CD14-positive monocyte (primary cell): ENCODE measurements around the gene SUFU. TPM values are rescaled to one million over a fixed set of nuclear protein-coding genes. Genes with fewer than 3 reads are reported as not detected.

Experiments used
- DNase-seq, 3 donors: peaks; one replicate each; pipeline ENCODE4 v3.0.0-alpha.2; 2011 to 2022
- H2AFZ ChIP-seq: 2 replicates; pipeline ENCODE4 v1.6.0; 2012; ENCODE audit warnings: mild to moderate bottlenecking, low read depth, low read length, inconsistent platforms; ENCODE audit not compliant: insufficient read depth, poor library complexity, severe bottlenecking
- H3K27ac ChIP-seq, 2 donors: 1 replicate in 1 of 2; 2 replicates in 1 of 2; pipeline ENCODE4 v1.5.1; 2012 to 2013; ENCODE audit warnings: low read length in 2 of 2, control low read depth in 1 of 2, inconsistent platforms in 1 of 2, low read depth in 1 of 2, mild to moderate bottlenecking in 1 of 2
- H3K27me3 ChIP-seq, 2 donors: one replicate each; pipeline versions ENCODE4 v1.6.0 to v1.6.1; 2011 to 2013; ENCODE audit warnings: low read length in 2 of 2; ENCODE audit not compliant: control insufficient read depth in 2 of 2, insufficient read depth in 2 of 2
- H3K36me3 ChIP-seq, 2 donors: replicated peaks in 1 of 2; 1 replicate in 1 of 2; 2 replicates in 1 of 2; pipeline versions ENCODE4 v1.5.1 to v1.6.1; 2012 to 2013; ENCODE audit warnings: low read length in 2 of 2, control low read depth in 1 of 2, inconsistent platforms in 1 of 2, mild to moderate bottlenecking in 1 of 2; ENCODE audit not compliant: insufficient read depth in 2 of 2, control insufficient read depth in 1 of 2
- H3K4me1 ChIP-seq, 2 donors: 1 replicate in 1 of 2; 2 replicates in 1 of 2; pipeline versions ENCODE4 v1.5.1 to v1.6.1; 2012 to 2013; ENCODE audit warnings: low read length in 2 of 2, control low read depth in 1 of 2, inconsistent platforms in 1 of 2, mild to moderate bottlenecking in 1 of 2, moderate library complexity in 1 of 2; ENCODE audit not compliant: insufficient read depth in 2 of 2, control insufficient read depth in 1 of 2
- H3K4me2 ChIP-seq: replicated peaks from 2 replicates; pipeline ENCODE3; 2012; ENCODE audit warnings: low read length, moderate library complexity, mild to moderate bottlenecking; ENCODE audit not compliant: poor library complexity, severe bottlenecking; ENCODE audit errors: extremely low read depth
- H3K4me3 ChIP-seq, 3 experiments: fragments of 200-600 bp in 1 of 3; sonication (generic) in 1 of 3; replicated peaks in 1 of 3; 1 replicate in 2 of 3; 2 replicates in 1 of 3; pipeline ENCODE4 v1.5.1; 2011 to 2013; ENCODE audit warnings: low read length in 3 of 3, mild to moderate bottlenecking in 3 of 3, control low read depth in 2 of 3, low read depth in 2 of 3, inconsistent platforms in 1 of 3, moderate library complexity in 1 of 3
- H3K79me2 ChIP-seq: 2 replicates; pipeline ENCODE4 v1.6.0; 2012; ENCODE audit warnings: mild to moderate bottlenecking, control low read depth, inconsistent platforms, low read length, moderate library complexity; ENCODE audit not compliant: insufficient read depth
- H3K9ac ChIP-seq: 2 replicates; pipeline ENCODE4 v1.6.0; 2017; ENCODE audit warnings: low read length, mild to moderate bottlenecking; ENCODE audit not compliant: insufficient read depth, poor library complexity, severe bottlenecking
- H3K9me3 ChIP-seq, 2 donors: replicated peaks in 1 of 2; 1 replicate in 1 of 2; 2 replicates in 1 of 2; pipeline versions ENCODE4 v1.5.1 to v1.6.1; 2012 to 2013; ENCODE audit warnings: low read length in 2 of 2, control low read depth in 1 of 2; ENCODE audit not compliant: control insufficient read depth in 1 of 2, insufficient read depth in 1 of 2
- H4K20me1 ChIP-seq: 2 replicates; pipeline ENCODE4 v1.6.0; 2012; ENCODE audit warnings: mild to moderate bottlenecking, low read length, control low read depth, moderate library complexity; ENCODE audit not compliant: insufficient read depth
- H3K27ac Mint-ChIP-seq, 7 donors: one replicate each; pipeline ENCODE4 v1.8.0; 2020; ENCODE audit warnings: mild to moderate bottlenecking in 7 of 7, mixed read lengths in 7 of 7, moderate library complexity in 6 of 7, inconsistent platforms in 2 of 7
- H3K27me3 Mint-ChIP-seq, 3 donors: one replicate each; pipeline ENCODE4 v1.8.0; 2021 to 2022; ENCODE audit warnings: low read depth in 3 of 3, mild to moderate bottlenecking in 3 of 3, mixed read lengths in 3 of 3, moderate library complexity in 3 of 3, inconsistent platforms in 1 of 3
- H3K36me3 Mint-ChIP-seq, 2 donors: one replicate each; pipeline ENCODE4 v1.8.0; 2020; ENCODE audit warnings: mixed read lengths in 2 of 2, inconsistent platforms in 1 of 2, mild to moderate bottlenecking in 1 of 2
- H3K4me1 Mint-ChIP-seq: one replicate; pipeline ENCODE4 v1.8.0; 2020; ENCODE audit warnings: mild to moderate bottlenecking, mixed read lengths
- H3K4me3 Mint-ChIP-seq, 2 donors: one replicate each; pipeline ENCODE4 v1.8.0; 2020; ENCODE audit warnings: mild to moderate bottlenecking in 2 of 2, mixed read lengths in 2 of 2, moderate library complexity in 1 of 2
- H3K9me3 Mint-ChIP-seq, 7 donors: one replicate each; pipeline ENCODE4 v1.8.0; 2020 to 2022; ENCODE audit warnings: mixed read lengths in 7 of 7, mild to moderate bottlenecking in 6 of 7, moderate library complexity in 6 of 7, inconsistent platforms in 2 of 7
- CTCF ChIP-seq: fragments of 200-600 bp; IDR thresholded peaks from one replicate; pipeline ENCODE4 v1.8.0; 2022; ENCODE audit warnings: antibody characterized with exemption, mild to moderate bottlenecking
- WGBS: methylation state at CpG from one replicate; pipeline ENCODE4 v1.1.5; 2013; ENCODE audit warnings: missing lambda C conversion rate; ENCODE audit not compliant: insufficient coverage; 5-methylcytosine and 5-hydroxymethylcytosine counted together
- intact Hi-C, 2 donors: fragments of 100-400 bp; cut with micrococcal nuclease; formaldehyde crosslinking; loops; one replicate each; pipeline versions ENCODE4 v1.15.0 to v1.15.1; 2023
- polyA plus RNA-seq, 3 donors: library from polyadenylated mRNA; depleted of rRNA in 1 of 3; unstranded in 2 of 3; stranded (reverse) in 1 of 3; fragments of 300-500 nt in 2 of 3; fragments of >200 nt in 1 of 3; fragmentation: Illumina TruSeq in 2 of 3; gene quantifications; 1 replicate in 2 of 3; 2 replicates in 1 of 3; pipeline ENCODE4 v1.2.3, GENCODE V29; 2012 to 2021

SUFU gene
- polyA plus RNA-seq, 3 donors = 3.2 to 10.0 (median 5.7) TPM

DNA sequence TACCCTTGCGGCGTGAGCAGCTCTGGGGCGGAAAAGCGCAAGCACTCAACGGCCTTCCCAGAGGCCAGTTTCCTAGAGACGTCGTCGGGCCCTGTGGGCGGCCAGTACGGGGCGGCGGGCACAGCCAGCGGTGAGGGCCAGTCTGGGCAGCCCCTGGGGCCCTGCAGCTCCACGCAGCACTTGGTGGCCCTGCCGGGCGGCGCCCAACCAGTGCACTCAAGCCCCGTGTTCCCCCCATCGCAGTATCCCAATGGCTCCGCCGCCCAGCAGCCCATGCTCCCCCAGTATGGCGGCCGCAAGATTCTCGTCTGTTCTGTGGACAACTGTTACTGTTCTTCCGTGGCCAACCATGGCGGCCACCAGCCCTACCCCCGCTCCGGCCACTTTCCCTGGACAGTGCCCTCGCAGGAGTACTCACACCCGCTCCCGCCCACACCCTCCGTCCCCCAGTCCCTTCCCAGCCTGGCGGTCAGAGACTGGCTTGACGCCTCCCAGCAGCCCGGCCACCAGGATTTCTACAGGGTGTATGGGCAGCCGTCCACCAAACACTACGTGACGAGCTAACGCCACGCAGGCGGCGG lies 153.1 kb downstream of the SUFU start:
- Histone ChIP-seq H3K27ac (peak overlapping the region; percentile 16 to 59), H3K79me2 (peaks cover 53% of the 10 kb centered on the region), H3K9ac (no peak overlapping the region), H4K20me1 (peaks cover 97% of the 10 kb centered on the region), H3K4me3 (no peak overlapping the region), H3K4me2 (no peak overlapping the region), H3K9me3 (no peaks in the 10 kb centered on the region), H3K36me3 (peaks cover 57 to 71% of the 10 kb centered on the region in 2 donors), H2AFZ (no peak overlapping the region), H3K27me3 (no peaks in the 10 kb centered on the region), H3K4me1 (peaks cover 46 to 70% of the 10 kb centered on the region in 2 donors)
- Mint-ChIP-seq H3K9me3 (no peaks in the 10 kb centered on the region), H3K4me3 (no peak overlapping the region), H3K4me1 (peaks cover 64% of the 10 kb centered on the region), H3K27ac (peak overlapping the region in 5 of 7 donors; percentile 22 to 92 (median 67)), H3K36me3 (peaks cover 56 to 76% of the 10 kb centered on the region in 2 donors), H3K27me3 (peaks cover 0 to 2% (median 1%) of the 10 kb centered on the region in 3 donors)
- no peak for DNase-seq
- 98% methylated on average over 41 of the region's 42 CpGs for WGBS
- TF ChIP-seq CTCF = no peak
- intact Hi-C loops = no loop called here

DNA sequence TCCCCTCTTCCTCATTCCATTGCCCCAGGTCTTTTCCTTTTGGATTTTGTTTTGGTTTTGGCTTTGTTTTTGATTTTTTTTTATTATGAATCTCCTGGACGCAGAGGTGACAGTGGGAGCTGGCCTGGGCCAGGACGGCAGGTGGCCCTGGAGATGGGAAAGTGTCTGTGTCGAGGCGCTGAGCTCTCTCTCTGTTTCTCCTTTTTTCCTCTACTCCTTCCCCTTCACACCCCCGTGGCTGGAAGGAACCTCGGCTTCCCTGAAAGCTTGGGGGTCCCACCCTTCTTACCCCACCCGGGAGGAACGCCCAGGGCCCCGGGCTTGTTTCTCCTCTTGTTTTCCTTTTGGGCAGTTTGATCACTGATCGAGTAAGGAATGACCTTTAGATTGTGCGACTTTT lies 153.7 kb downstream of the SUFU start:
- WGBS = no CpG with 5 or more reads among the region's 11 CpGs

More for the DNA sequence above, 153.7 kb downstream of the SUFU start:
- H3K36me3 Mint-ChIP-seq = peaks cover 56 to 73% of the 10 kb centered on the region in 2 donors
- Histone ChIP-seq H3K4me3 (no peak overlapping the region), H3K4me2 (no peak overlapping the region), H3K9ac (peak overlapping the region; percentile 12), H4K20me1 (peaks cover 92% of the 10 kb centered on the region), H2AFZ (no peak overlapping the region), H3K27me3 (no peaks in the 10 kb centered on the region), H3K9me3 (no peaks in the 10 kb centered on the region), H3K4me1 (peaks cover 41 to 64% of the 10 kb centered on the region in 2 donors), H3K36me3 (peaks cover 57 to 66% of the 10 kb centered on the region in 2 donors), H3K27ac (peak overlapping the region; percentile 16 to 59), H3K79me2 (peaks cover 48% of the 10 kb centered on the region)
- no peak for TF ChIP-seq CTCF
- intact Hi-C loops = no loop called here
- H3K27me3 Mint-ChIP-seq = peaks cover 0 to 2% (median 1%) of the 10 kb centered on the region in 3 donors
- H3K4me3 Mint-ChIP-seq = no peak overlapping the region
- H3K9me3 Mint-ChIP-seq = no peaks in the 10 kb centered on the region
- H3K27ac Mint-ChIP-seq = peak overlapping the region; percentile 22 to 92 (median 84)
- H3K4me1 Mint-ChIP-seq = peaks cover 61% of the 10 kb centered on the region
- DNase-seq = no peak
